ENCODE measurements around the gene PECR.

DNA sequence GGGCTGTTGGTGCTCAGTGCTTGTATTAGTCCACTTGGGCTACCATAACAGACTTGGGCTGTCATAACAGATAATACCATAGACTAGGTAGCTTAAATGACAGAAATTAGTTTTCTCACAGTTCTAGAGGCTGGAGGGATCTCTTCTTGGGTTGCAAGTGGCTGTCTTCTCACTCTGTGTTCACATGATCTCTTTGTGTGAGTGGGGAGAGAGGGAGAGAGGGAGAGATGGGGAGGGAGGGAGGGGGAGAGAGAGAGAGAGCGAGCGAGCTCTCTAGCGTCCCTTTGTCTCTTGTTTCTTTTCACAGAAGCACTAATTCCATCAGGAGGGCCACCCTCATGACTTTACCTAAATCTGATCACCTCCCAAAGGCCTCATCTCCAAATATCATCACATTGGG, 23.1 kb upstream of the PECR start:
- TF ChIP-seq, protein P1, sequence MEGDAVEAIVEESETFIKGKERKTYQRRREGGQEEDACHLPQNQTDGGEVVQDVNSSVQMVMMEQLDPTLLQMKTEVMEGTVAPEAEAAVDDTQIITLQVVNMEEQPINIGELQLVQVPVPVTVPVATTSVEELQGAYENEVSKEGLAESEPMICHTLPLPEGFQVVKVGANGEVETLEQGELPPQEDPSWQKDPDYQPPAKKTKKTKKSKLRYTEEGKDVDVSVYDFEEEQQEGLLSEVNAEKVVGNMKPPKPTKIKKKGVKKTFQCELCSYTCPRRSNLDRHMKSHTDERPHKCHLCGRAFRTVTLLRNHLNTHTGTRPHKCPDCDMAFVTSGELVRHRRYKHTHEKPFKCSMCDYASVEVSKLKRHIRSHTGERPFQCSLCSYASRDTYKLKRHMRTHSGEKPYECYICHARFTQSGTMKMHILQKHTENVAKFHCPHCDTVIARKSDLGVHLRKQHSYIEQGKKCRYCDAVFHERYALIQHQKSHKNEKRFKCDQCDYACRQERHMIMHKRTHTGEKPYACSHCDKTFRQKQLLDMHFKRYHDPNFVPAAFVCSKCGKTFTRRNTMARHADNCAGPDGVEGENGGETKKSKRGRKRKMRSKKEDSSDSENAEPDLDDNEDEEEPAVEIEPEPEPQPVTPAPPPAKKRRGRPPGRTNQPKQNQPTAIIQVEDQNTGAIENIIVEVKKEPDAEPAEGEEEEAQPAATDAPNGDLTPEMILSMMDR (IDR thresholded peaks at IDR 0.05; ENCODE audit: low read depth, low read length, missing input control) = no peak
- TF ChIP-seq YY1 (IDR thresholded peaks at IDR 0.05) = no peak
- no peak for TF ChIP-seq RAD21 (IDR thresholded peaks at IDR 0.05)
- TF ChIP-seq FOXA1 (IDR thresholded peaks at IDR 0.05) = no peak
- no peak for TF ChIP-seq ATF3 (IDR thresholded peaks at IDR 0.05)
- no peak for TF ChIP-seq SP1 (IDR thresholded peaks at IDR 0.05)
- TF ChIP-seq, protein P2, sequence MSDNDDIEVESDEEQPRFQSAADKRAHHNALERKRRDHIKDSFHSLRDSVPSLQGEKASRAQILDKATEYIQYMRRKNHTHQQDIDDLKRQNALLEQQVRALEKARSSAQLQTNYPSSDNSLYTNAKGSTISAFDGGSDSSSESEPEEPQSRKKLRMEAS (IDR thresholded peaks at IDR 0.05) = no peak
- TF ChIP-seq REST (IDR thresholded peaks at IDR 0.05) = no peak
- no peak for TF ChIP-seq GABPA (IDR thresholded peaks at IDR 0.05 in 1 of 2, conservative IDR thresholded peaks at IDR 0.05 in 1 of 2)
- no peak for TF ChIP-seq FOXA2 (IDR thresholded peaks at IDR 0.05)

Measured in liver (tissue), 3 donors.